KOPT-K1 (cell line): ENCODE data around the gene PTPRG.

Source experiments
- H3K27ac ChIP-seq: fragments of 200-600 bp; sonication (generic); 2 replicates; pipeline ENCODE4 v1.5.1; 2016; ENCODE audit warnings: antibody characterized with exemption, mild to moderate bottlenecking, low read depth, low read length; ENCODE audit not compliant: poor library complexity, severe bottlenecking
- H3K36me3 ChIP-seq: fragments of 200-600 bp; sonication (generic); 2 replicates; pipeline ENCODE4 v1.5.1; 2017; ENCODE audit warnings: antibody characterized with exemption, mild to moderate bottlenecking, low read length, moderate library complexity; ENCODE audit not compliant: insufficient read depth
- H3K9me3 ChIP-seq: fragments of 200-600 bp; sonication (generic); 2 replicates; pipeline ENCODE4 v1.5.1; 2017; ENCODE audit warnings: antibody characterized with exemption, low read length, mild to moderate bottlenecking; ENCODE audit not compliant: insufficient read depth, poor library complexity, severe bottlenecking

The PTPRG gene

GRCh38 chr3:61613666-61614065, 52.3 kb downstream of the PTPRG start:
- H3K27ac ChIP-seq = no peak overlapping the region
- H3K9me3 ChIP-seq = no peaks in the 10 kb centered on the region
- H3K36me3 ChIP-seq = no peaks in the 10 kb centered on the region

GRCh38 chr3:61615643-61616042, 54.3 kb downstream of the PTPRG start:
- Histone ChIP-seq H3K9me3 (no peaks in the 10 kb centered on the region), H3K36me3 (no peaks in the 10 kb centered on the region)

GRCh38 chr3:61616586-61616985, 55.2 kb downstream of the PTPRG start:
- no peak overlapping the region for H3K27ac ChIP-seq
- H3K9me3 ChIP-seq = no peaks in the 10 kb centered on the region

More at GRCh38 chr3:61615643-61616042, 54.3 kb downstream of the PTPRG start:
- H3K27ac ChIP-seq = no peak overlapping the region

GRCh38 chr3:61617041-61617440, 55.7 kb downstream of the PTPRG start:
- Histone ChIP-seq H3K36me3 (no peaks in the 10 kb centered on the region), H3K27ac (no peak overlapping the region), H3K9me3 (no peaks in the 10 kb centered on the region)

More at GRCh38 chr3:61616586-61616985, 55.2 kb downstream of the PTPRG start:
- H3K36me3 ChIP-seq = no peaks in the 10 kb centered on the region

- H3K27ac ChIP-seq = no peak overlapping the region
- H3K36me3 ChIP-seq = no peaks in the 10 kb centered on the region
- no peaks in the 10 kb centered on the region for H3K9me3 ChIP-seq
Observed at GRCh38 chr3:61617651-61618050, 56.3 kb downstream of the PTPRG start.

- Histone ChIP-seq H3K27ac (no peak overlapping the region), H3K36me3 (no peaks in the 10 kb centered on the region)
Observed at GRCh38 chr3:61618231-61618630, 56.9 kb downstream of the PTPRG start.

GRCh38 chr3:61618871-61619270, 57.5 kb downstream of the PTPRG start:
- Histone ChIP-seq H3K36me3 (no peaks in the 10 kb centered on the region), H3K27ac (no peak overlapping the region), H3K9me3 (no peaks in the 10 kb centered on the region)

More at GRCh38 chr3:61618231-61618630, 56.9 kb downstream of the PTPRG start:
- H3K9me3 ChIP-seq = no peaks in the 10 kb centered on the region

- H3K36me3 ChIP-seq = no peaks in the 10 kb centered on the region
- H3K9me3 ChIP-seq = no peaks in the 10 kb centered on the region
- H3K27ac ChIP-seq = no peak overlapping the region
Observed at GRCh38 chr3:61620073-61620472, 58.7 kb downstream of the PTPRG start.

- H3K9me3 ChIP-seq = no peaks in the 10 kb centered on the region
- no peaks in the 10 kb centered on the region for H3K36me3 ChIP-seq
- no peak overlapping the region for H3K27ac ChIP-seq
Observed at GRCh38 chr3:61624300-61624699, 62.9 kb downstream of the PTPRG start.

- no peaks in the 10 kb centered on the region for H3K9me3 ChIP-seq
- no peaks in the 10 kb centered on the region for H3K36me3 ChIP-seq
- H3K27ac ChIP-seq = no peak overlapping the region
Observed at GRCh38 chr3:61625429-61625828, 64.1 kb downstream of the PTPRG start.

GRCh38 chr3:61626484-61626883, 65.1 kb downstream of the PTPRG start:
- no peaks in the 10 kb centered on the region for H3K9me3 ChIP-seq
- H3K36me3 ChIP-seq = no peaks in the 10 kb centered on the region
- no peak overlapping the region for H3K27ac ChIP-seq

GRCh38 chr3:61627768-61628185, 66.4 kb downstream of the PTPRG start:
- H3K36me3 ChIP-seq = no peaks in the 10 kb centered on the region
- H3K27ac ChIP-seq = no peak overlapping the region
- no peaks in the 10 kb centered on the region for H3K9me3 ChIP-seq

GRCh38 chr3:61628636-61629035, 67.3 kb downstream of the PTPRG start:
- no peak overlapping the region for H3K27ac ChIP-seq
- no peaks in the 10 kb centered on the region for H3K36me3 ChIP-seq
- no peaks in the 10 kb centered on the region for H3K9me3 ChIP-seq

GRCh38 chr3:61629442-61629841, 68.1 kb downstream of the PTPRG start:
- Histone ChIP-seq H3K27ac (no peak overlapping the region), H3K9me3 (no peaks in the 10 kb centered on the region)

GRCh38 chr3:61631108-61631769, 69.9 kb downstream of the PTPRG start:
- no peak overlapping the region for H3K27ac ChIP-seq
- no peaks in the 10 kb centered on the region for H3K9me3 ChIP-seq
- no peaks in the 10 kb centered on the region for H3K36me3 ChIP-seq

More at GRCh38 chr3:61629442-61629841, 68.1 kb downstream of the PTPRG start:
- no peaks in the 10 kb centered on the region for H3K36me3 ChIP-seq

GRCh38 chr3:61632568-61633175, 71.3 kb downstream of the PTPRG start:
- no peak overlapping the region for H3K27ac ChIP-seq
- no peaks in the 10 kb centered on the region for H3K9me3 ChIP-seq
- no peaks in the 10 kb centered on the region for H3K36me3 ChIP-seq
